Hematopoietic multipotent progenitor cell treated with erythropoietin and hydrocortisone succinate and interleukin-3 and kit ligand, for 4 days (in vitro differentiated cells): ENCODE results near the gene PLCH2.

Experiments
- DNase-seq: peaks from one replicate; pipeline ENCODE4 v3.0.0-alpha.2; 2015

Gene PLCH2

GRCh38 chr1:2479186-2479585 is 3.1 kb downstream of the PLCH2 start:
- DNase-seq: no peak

DNA sequence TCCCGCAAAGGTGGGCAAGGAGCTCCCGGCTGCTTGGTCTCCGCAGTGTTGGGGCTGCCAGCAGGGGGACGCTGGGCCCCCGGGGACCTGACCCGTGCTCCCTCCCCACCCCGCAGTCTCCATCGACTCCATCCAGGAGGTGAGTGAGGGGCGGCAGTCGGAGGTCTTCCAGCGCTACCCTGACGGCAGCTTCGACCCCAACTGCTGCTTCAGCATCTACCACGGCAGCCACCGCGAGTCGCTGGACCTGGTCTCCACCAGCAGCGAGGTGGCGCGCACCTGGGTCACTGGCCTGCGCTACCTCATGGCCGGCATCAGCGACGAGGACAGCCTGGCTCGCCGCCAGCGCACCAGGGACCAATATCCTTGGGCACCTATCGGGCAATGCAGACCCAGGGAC is 3.5 kb downstream of the PLCH2 start:
- no peak for DNase-seq

DNA sequence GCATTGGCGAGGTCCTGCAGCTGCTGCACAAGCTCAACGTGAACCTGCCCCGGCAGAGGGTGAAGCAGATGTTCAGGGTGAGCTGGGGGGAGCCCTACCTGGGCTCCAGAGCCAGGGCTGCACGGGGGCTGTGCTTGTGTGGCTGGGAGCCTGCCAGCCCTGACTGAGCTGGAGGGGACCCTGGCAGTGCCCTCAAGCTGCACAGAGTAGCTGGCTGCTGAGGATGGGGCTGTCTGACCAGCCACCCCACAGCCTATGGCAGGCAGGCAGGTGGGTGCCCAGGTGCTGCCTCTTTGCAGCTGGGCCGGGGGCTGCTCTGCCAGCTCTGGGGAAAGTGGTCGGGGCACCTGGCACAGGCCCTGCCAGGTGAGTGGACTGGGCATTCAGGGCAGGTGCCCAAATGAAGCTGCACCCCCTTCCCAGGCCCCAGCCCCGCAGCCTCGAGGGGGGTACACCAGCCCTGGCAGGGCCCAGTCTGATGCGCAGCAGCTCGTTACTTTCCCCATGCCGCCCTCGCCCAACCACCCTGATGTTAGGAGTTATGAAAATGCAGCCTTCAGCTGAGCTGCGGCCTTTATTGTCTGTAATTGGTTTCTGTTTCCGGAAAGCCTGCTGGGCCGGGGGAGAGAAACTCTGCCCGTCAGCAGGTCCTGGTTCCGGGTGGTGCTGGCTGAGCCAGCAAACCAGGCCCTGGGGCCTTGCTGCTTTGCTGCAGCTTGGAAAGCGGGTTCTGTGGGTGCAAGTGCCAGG is 4.3 kb downstream of the PLCH2 start:
- DNase-seq: no peak

DNA sequence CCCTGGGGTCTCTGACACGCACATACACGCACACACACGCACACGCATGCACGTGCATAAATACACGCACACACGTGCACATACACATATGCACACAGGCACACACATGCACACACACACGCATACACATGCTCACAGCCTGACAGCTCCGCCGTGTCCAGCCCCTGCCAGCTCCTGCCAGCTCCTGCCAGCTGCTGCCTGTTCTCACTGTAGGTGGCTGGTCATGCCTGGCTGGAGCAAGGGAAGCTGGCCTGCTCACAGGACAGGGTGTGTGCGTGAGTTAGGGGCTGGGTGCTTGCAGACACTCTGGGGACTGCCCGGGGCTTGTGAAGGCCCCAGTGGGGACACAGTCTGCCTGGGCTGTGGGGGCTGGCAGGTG is 4.9 kb downstream of the PLCH2 start:
- DNase-seq: no peak

DNA sequence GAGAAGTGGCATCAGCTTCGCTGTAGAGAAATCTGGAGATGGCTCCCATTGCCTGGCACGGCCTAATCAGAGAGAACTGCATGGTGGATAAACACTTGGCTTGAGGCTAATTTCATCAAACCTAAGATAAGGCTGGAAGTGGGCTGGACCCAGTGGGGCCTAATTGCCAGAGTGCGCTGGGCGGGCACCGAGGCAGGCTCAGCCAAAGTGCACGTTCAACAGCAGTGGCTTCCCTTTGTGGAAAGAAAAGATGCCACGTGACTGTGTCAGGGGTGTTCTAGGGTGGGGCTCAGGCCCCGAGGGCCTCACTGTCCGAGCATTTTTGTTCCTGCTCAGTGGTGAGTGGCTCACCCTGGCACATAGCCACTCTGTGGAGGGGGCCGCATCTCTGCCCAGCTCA is 5.8 kb downstream of the PLCH2 start:
- no peak for DNase-seq

GRCh38 chr1:2482588-2482987 is 6.5 kb downstream of the PLCH2 start:
- no peak for DNase-seq

DNA sequence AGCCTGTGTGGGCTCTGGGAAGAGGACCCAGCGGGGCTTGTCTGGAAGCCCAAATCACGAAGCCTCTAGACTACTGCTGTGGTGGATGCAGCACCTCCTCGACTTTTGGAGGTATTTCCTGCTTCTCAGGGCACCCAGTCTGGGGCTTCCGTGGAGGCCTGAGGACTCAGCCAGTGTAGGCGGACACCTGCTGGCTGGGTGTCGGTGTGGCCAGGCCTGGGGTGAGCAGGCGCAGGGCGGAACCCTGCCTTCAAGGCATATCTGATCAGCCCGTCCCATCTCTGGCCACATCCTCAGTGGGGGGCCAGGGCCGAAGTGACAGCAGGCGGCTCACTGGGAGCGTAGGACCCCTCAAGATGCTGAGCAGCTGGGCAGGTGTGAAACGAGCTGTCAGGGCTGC is 6.9 kb downstream of the PLCH2 start:
- DNase-seq: no peak

DNA sequence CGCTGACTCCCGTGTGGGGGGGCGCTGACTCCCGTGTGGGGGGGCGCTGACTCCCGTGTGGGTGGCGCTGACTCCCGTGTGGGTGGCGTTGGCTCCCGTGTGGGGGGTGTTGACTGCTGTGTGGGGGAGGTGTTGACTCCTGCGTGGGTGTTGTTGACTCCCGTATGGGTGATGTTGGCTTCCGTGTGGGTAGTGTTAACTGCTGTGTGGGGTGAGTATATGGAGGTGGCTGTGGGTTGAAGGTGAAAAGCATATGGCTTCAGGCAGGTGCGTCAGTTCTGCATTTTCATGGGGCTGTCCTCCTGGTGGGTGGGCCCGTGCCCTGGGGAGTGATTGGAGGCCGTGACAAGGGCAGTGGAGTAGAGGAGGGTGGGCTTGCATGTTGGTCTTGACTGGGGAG is 7.9 kb downstream of the PLCH2 start:
- no peak for DNase-seq

DNA sequence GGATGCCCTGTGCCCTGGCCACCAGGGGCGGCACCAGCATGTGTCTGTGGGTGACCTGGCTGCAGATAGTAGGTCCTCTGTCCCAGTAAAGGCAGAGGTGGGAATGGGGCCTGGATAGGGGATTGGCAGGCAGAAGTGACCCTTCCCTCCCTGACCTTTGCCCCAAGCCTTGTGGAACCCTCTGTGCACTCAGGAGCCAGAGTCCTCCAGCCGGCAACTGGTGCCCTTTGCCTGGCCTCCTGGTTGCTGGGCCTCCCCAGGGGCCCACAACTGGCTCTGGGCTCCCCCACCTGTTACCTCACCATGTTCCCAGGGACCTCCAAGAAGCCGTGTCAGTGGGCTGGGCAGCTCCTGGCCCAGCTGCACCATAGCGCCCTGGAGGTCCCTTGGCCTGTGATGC is 10.0 kb downstream of the PLCH2 start:
- DNase-seq: no peak

- no peak for DNase-seq
Measured at GRCh38 chr1:2486558-2486957, 10.5 kb downstream of the PLCH2 start.

GRCh38 chr1:2488688-2489087 is 12.6 kb downstream of the PLCH2 start:
- no peak for DNase-seq

- DNase-seq: no peak
Measured at GRCh38 chr1:2489615-2490014, 13.5 kb downstream of the PLCH2 start.

DNA sequence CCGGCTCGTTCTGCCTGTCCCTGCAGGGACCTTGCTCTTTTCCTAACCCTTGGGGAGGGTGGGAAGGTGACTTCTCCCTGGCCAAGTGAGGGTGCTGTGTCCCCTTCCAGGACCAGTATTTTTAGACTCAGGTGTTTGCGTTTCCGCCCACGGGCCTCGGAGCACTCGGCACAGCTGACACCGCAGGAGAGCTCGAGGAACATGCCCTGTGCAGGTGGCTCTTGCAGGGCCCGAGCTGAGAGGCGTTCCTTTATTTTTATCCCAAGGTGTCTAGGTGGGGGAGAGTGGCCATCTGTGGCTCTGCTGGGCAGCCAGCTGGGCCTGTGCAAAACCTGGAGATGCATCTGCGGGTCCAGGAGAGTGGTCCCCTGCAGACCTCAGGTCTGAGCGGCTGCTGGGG is 16.0 kb downstream of the PLCH2 start:
- no peak for DNase-seq

DNA sequence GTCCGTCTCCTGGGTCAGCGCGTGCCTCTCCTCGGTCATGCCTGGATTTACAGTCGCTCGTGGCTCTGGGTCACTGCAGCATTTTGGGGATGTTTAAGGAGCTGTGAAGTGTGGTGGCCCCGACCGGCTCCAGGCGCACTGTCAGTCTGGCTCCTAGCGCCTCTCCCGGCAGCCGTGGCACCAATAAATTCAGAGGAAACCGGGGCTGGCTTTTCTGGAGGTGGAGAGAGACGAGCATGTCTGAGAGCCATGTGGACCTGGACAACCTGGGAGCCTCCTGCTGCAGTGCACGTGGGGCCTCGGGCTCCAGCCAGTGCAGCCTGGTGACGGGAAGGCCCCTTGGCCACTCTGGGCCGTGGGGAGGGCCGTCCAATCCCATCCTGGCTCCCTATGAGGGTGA is 17.1 kb downstream of the PLCH2 start:
- DNase-seq: no peak

GRCh38 chr1:2493691-2494322 is 17.7 kb downstream of the PLCH2 start:
- no peak for DNase-seq

DNA sequence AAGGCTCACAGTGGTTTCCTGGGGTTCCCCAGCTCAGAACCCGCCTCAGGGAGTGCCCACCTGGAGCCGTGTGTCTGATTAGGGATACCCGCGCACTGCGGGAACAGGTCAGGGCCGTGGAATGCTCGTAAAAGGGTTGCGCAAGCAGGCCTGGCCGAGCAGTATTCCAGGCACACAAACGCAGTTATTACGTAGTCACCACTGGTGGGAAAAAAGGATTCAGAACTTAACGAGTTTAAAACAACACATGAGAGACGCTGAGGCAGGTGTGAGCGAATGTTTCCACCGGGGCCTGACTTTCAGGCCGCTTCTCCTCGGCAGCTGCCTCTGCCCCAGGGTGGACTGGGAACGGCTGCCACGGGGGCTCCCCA is 18.2 kb downstream of the PLCH2 start:
- no peak for DNase-seq

- DNase-seq: no peak
Measured at GRCh38 chr1:2495026-2495425, 18.9 kb downstream of the PLCH2 start.

GRCh38 chr1:2495546-2495945 is 19.5 kb downstream of the PLCH2 start:
- DNase-seq: no peak

DNA sequence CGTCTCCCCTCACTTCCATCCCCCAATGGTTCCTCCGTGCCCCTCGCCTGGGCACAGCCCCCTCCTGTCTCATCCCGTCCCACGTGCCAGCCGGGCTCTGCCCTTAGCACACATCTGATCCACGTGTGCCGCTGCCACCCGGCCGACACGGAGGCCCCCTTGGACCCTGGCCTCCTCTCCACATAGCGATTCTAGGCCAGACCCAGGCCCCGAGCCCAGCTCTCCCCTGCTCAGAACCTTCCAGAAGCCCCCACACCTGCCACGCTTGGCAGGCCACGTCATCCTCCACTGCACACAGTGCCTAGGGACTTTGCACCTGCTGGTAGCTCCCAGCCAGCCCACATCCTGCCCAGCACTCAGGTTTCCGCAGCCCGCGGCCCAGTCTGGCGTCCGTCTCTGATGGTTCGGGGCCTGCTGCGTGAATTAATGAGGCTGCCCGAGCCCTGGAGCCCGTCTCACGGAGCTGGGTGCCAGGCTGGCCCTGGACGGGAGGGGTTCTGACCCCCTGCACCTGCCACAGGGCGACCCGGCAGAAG is 20.1 kb downstream of the PLCH2 start:
- no peak for DNase-seq

GRCh38 chr1:2496746-2497145 is 20.7 kb downstream of the PLCH2 start:
- DNase-seq: no peak

- DNase-seq: no peak
Measured at GRCh38 chr1:2497891-2498290, 21.8 kb downstream of the PLCH2 start.

- DNase-seq: no peak
Measured at GRCh38 chr1:2498648-2499047, 22.6 kb downstream of the PLCH2 start.

DNA sequence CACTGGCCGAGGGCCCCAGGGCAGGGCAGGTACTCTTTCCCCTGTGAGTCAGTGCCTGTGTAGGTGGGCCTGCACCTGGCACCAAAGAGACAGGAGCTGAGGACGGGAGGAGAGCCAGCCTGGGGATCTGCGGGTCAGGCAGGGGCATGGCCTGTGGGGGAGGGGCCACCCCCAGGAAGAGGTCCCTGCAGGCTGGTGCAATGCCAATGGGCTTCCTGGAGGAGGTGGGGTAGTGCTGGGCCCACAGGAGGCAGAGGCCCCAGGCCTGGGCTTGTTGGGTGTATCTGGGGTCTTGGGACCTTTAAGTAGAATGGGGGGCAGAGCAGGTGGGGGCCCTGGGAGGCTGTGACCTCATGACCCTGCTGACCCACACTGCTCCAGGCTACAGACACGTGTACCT is 23.2 kb downstream of the PLCH2 start:
- no peak for DNase-seq

DNA sequence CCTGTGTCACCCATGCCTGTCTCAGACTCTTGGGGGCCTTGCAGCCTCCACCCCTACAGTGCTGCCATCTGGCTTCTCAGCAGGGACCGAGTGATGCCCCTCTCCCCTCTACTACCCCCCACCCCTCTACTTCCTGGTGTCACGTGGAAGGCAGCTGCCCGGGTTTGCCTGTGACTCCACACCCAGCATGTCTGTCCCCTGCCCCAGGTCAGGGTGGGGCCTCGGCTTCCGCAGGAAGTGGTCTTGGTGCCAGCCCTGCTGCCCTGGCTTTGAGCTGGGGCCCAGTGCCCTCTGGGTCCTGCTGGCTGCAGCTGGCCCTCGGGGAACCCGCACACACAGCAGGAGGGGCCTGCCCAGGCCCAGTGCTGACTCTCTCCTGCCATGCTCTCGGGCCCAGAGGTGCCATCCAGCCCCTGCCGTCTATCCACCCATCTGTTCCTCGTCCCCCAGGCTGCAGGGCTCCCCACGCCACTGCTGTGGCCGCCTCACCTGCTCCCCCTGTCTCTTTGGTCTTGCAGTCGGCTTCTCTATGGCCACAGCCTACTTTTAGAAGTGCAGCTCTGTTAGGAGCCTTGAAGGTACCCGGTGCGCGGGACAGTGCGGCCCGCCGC is 24.0 kb downstream of the PLCH2 start:
- DNase-seq: peak; percentile 62
